Measurements from ENCODE around the gene SMIM36. TPM values are rescaled to one million over a fixed set of nuclear protein-coding genes. Genes with fewer than 3 reads are reported as not detected.
"Not testable (repeated sequence)": the region's sequence is repeated elsewhere in the genome, so short reads cannot be mapped to it uniquely, and the experiment has no call there.

The SMIM36 gene
- total RNA-seq, 2 experiments from 2014 or later, result not detected

GRCh38 chr17:55441544-55441943 is 69.7 kb downstream of the SMIM36 start:
- ATAC-seq (peak; percentile 49), DNase-seq (no peak)
- intact Hi-C loops (cut with DNase I, micrococcal nuclease), result no loop called here
- H3K9me3 Mint-ChIP-seq (ENCODE audit: low read depth), result no peaks in the 10 kb centered on the region
- H3K27ac Mint-ChIP-seq, result no peak overlapping the region
- peaks cover 12% of the 10 kb centered on the region for H3K27me3 Mint-ChIP-seq
- POLR2A ChIA-PET, result no interaction called here
- no peaks in the 10 kb centered on the region for H3K36me3 Mint-ChIP-seq (ENCODE audit: low read depth)
- H3K4me3 Mint-ChIP-seq, result no peak overlapping the region
- CTCF ChIA-PET, result interaction anchor here (0.7 to 1.5 kb wide), 2 partner anchors 9 to 10 kb away, joined by 3 to 4 read pairs; no protein-coding TSS in a partner anchor
- H3K4me1 Mint-ChIP-seq, result peaks cover 10% of the 10 kb centered on the region

GRCh38 chr17:55440391-55440790 is 70.9 kb downstream of the SMIM36 start:
- Mint-ChIP-seq H3K9me3 (ENCODE audit: low read depth) (no peaks in the 10 kb centered on the region), H3K36me3 (ENCODE audit: low read depth) (no peaks in the 10 kb centered on the region), H3K27me3 (peaks cover 15% of the 10 kb centered on the region), H3K27ac (no peak overlapping the region), H3K4me3 (no peak overlapping the region), H3K4me1 (peaks cover 17% of the 10 kb centered on the region)
- DNase-seq, result no peak
- ChIA-PET POLR2A (no interaction called here), CTCF (interaction anchor here (1.5 kb wide), 1 partner anchor 7 kb away, joined by 4 read pairs; no protein-coding TSS in a partner anchor)
- intact Hi-C loops (cut with DNase I, micrococcal nuclease), result no loop called here
- ATAC-seq, result no peak

DNA sequence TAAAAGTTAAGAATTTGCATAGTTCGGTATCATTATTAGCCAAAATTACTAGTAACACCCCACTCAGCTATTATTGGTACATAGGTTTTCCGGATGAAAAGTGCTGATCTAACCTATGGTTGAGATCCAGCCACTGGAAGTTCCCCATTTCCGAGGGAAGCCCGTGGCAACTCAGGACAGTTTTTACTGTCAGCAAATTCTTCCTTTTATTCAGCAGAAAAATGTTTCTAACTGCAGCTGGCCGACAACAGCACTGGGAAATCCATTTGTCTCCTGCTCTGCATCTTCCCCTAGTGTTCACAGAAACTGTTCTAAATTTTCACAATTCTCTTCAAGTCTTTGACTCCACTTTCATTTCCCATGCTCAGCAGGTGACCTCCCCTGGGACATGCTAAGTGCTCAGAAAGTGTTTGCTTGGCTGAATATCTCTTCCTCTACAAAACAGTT is 74.1 kb downstream of the SMIM36 start:
- CTCF ChIA-PET, result no interaction called here
- POLR2A ChIA-PET, result no interaction called here
- no peak for ATAC-seq
- no peak for DNase-seq
- Mint-ChIP-seq H3K27me3 (peaks cover 16% of the 10 kb centered on the region), H3K36me3 (ENCODE audit: low read depth) (no peaks in the 10 kb centered on the region), H3K27ac (no peak overlapping the region), H3K4me3 (no peak overlapping the region), H3K4me1 (peaks cover 43% of the 10 kb centered on the region), H3K9me3 (ENCODE audit: low read depth) (no peaks in the 10 kb centered on the region)
- intact Hi-C loops (cut with DNase I, micrococcal nuclease), result loop anchor here in 1 of 2 experiments (5.0 kb wide), 1 partner anchor 1350 kb away; no protein-coding TSS in a partner anchor

- intact Hi-C loops (cut with DNase I, micrococcal nuclease), result loop anchor here in 1 of 2 experiments (1.0 to 5.0 kb wide), 2 partner anchors 23 to 1351 kb away; no protein-coding TSS in a partner anchor
- Mint-ChIP-seq H3K4me3 (no peak overlapping the region), H3K27ac (no peak overlapping the region), H3K4me1 (peaks cover 43% of the 10 kb centered on the region), H3K9me3 (ENCODE audit: low read depth) (no peaks in the 10 kb centered on the region), H3K36me3 (ENCODE audit: low read depth) (no peaks in the 10 kb centered on the region), H3K27me3 (peaks cover 16% of the 10 kb centered on the region)
- ATAC-seq (peak; percentile 56), DNase-seq (no peak)
- CTCF ChIA-PET, result no interaction called here
- POLR2A ChIA-PET, result interaction anchor here (0.8 kb wide), 1 partner anchor 140 kb away, joined by 3 read pairs; no protein-coding TSS in a partner anchor
These were observed 74.8 kb downstream of the SMIM36 start for GRCh38 chr17:55436224-55437158.

- ChIA-PET POLR2A (no interaction called here), CTCF (no interaction called here)
- DNase-seq (no peak), ATAC-seq (no peak)
- Mint-ChIP-seq H3K9me3 (ENCODE audit: low read depth) (no peaks in the 10 kb centered on the region), H3K4me3 (no peak overlapping the region), H3K36me3 (ENCODE audit: low read depth) (no peaks in the 10 kb centered on the region), H3K27ac (no peak overlapping the region), H3K4me1 (peaks cover 43% of the 10 kb centered on the region), H3K27me3 (peaks cover 14% of the 10 kb centered on the region)
- intact Hi-C loops (cut with DNase I, micrococcal nuclease), result loop anchor here in 1 of 2 experiments (5.0 kb wide), 1 partner anchor 1352 kb away; no protein-coding TSS in a partner anchor
These were observed 75.8 kb downstream of the SMIM36 start for GRCh38 chr17:55435408-55435807.

- POLR2A ChIA-PET, result no interaction called here
- ATAC-seq, result peak; percentile 83
- peaks cover 43% of the 10 kb centered on the region for H3K4me1 Mint-ChIP-seq
- H3K36me3 Mint-ChIP-seq (ENCODE audit: low read depth), result no peaks in the 10 kb centered on the region
- no peak overlapping the region for H3K4me3 Mint-ChIP-seq
- H3K9me3 Mint-ChIP-seq (ENCODE audit: low read depth), result no peaks in the 10 kb centered on the region
- intact Hi-C loops (cut with DNase I, micrococcal nuclease), result loop anchor here in 1 of 2 experiments (5.0 kb wide), 1 partner anchor 1353 kb away; no protein-coding TSS in a partner anchor
- CTCF ChIA-PET, result interaction anchor here (0.9 kb wide), 1 partner anchor 78 kb away, joined by 3 read pairs; no protein-coding TSS in a partner anchor
- H3K27me3 Mint-ChIP-seq, result peaks cover 12% of the 10 kb centered on the region
- no peak overlapping the region for H3K27ac Mint-ChIP-seq
- DNase-seq, result peak; percentile 46
These were observed 76.5 kb downstream of the SMIM36 start for GRCh38 chr17:55434721-55435120.

- POLR2A ChIA-PET, result no interaction called here
- no peak overlapping the region for H3K27ac Mint-ChIP-seq
- intact Hi-C loops (cut with DNase I, micrococcal nuclease), result no loop called here
- ATAC-seq (no peak), DNase-seq (no peak)
- H3K4me1 Mint-ChIP-seq, result peaks cover 43% of the 10 kb centered on the region
- CTCF ChIA-PET, result interaction anchor here (0.5 to 1.8 kb wide), 5 partner anchors 7 to 1709 kb away, joined by 3 to 5 read pairs (median 3); no protein-coding TSS in a partner anchor
- H3K9me3 Mint-ChIP-seq (ENCODE audit: low read depth), result no peaks in the 10 kb centered on the region
- no peaks in the 10 kb centered on the region for H3K36me3 Mint-ChIP-seq (ENCODE audit: low read depth)
- peaks cover 14% of the 10 kb centered on the region for H3K27me3 Mint-ChIP-seq
- no peak overlapping the region for H3K4me3 Mint-ChIP-seq
These were observed 77.4 kb downstream of the SMIM36 start for GRCh38 chr17:55433629-55434422.

- POLR2A ChIA-PET, result interaction anchor here (0.6 kb wide), 1 partner anchor 195 kb away, joined by 3 read pairs; no protein-coding TSS in a partner anchor
- intact Hi-C loops (cut with DNase I, micrococcal nuclease), result no loop called here
These were observed 78.1 kb downstream of the SMIM36 start for GRCh38 chr17:55433029-55433628.

DNA sequence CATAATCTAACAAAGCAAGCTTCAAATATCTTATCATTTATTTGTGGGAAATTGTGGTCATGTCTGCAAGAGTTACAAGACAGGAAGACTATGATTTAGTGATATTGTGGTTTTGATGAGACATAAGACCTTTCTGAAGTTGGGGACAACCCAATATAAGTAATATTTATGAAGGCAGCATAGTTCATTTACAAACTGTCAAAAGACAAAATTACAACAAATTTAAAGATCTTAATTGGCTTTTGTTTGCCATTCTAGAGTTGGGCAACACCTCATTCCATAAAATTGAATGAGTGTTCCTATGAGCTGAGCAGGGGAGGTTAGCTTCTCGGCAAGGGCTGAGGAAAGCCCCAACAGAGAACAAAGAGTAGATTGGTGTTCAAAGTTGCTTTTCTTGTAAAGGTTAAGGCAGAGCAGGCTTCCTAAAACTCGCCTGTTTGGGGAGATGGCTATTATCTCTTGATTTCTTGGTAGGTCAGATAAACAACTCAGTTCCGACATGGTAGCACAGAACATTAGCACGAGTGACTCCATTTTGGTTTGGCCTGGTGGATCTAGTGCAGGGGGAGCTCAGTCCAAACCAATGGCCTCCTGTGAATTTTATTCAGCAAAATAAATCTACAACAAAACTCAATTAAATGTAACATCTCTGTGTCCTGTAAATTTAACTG is 78.8 kb downstream of the SMIM36 start:
- CTCF ChIA-PET, result interaction anchor here (1.1 to 2.0 kb wide), 4 partner anchors 9 to 82 kb away, joined by 3 to 5 read pairs (median 4); no protein-coding TSS in a partner anchor
- intact Hi-C loops (cut with DNase I, micrococcal nuclease), result no loop called here

More at GRCh38 chr17:55433029-55433628, 78.1 kb downstream of the SMIM36 start:
- Mint-ChIP-seq H3K27me3 (peaks cover 12% of the 10 kb centered on the region), H3K9me3 (ENCODE audit: low read depth) (no peaks in the 10 kb centered on the region), H3K36me3 (ENCODE audit: low read depth) (no peaks in the 10 kb centered on the region), H3K27ac (no peak overlapping the region), H3K4me1 (peaks cover 43% of the 10 kb centered on the region), H3K4me3 (no peak overlapping the region)
- DNase-seq (no peak), ATAC-seq (no peak)
- CTCF ChIA-PET, result interaction anchor here (0.7 to 2.0 kb wide), 5 partner anchors 8 to 489 kb away, joined by 3 to 5 read pairs (median 4); no protein-coding TSS in a partner anchor

GRCh38 chr17:55431914-55432313 is 79.3 kb downstream of the SMIM36 start:
- Mint-ChIP-seq H3K27me3 (peaks cover 12% of the 10 kb centered on the region), H3K4me1 (peaks cover 37% of the 10 kb centered on the region)
- CTCF ChIA-PET, result interaction anchor here (1.1 to 2.0 kb wide), 5 partner anchors 9 to 82 kb away, joined by 3 to 5 read pairs (median 4); no protein-coding TSS in a partner anchor
- intact Hi-C loops (cut with DNase I, micrococcal nuclease); POLR2A ChIA-PET; H3K9me3 Mint-ChIP-seq (ENCODE audit: low read depth); DNase-seq; H3K4me3 Mint-ChIP-seq; H3K36me3 Mint-ChIP-seq (ENCODE audit: low read depth); ATAC-seq; H3K27ac Mint-ChIP-seq: not testable (repeated sequence)

More for the DNA sequence above, 78.8 kb downstream of the SMIM36 start:
- no peaks in the 10 kb centered on the region for H3K9me3 Mint-ChIP-seq (ENCODE audit: low read depth)
- H3K27ac Mint-ChIP-seq, result peak overlapping the region; percentile 27
- H3K27me3 Mint-ChIP-seq, result peaks cover 12% of the 10 kb centered on the region
- ATAC-seq (peak; percentile 36), DNase-seq (no peak)
- no peaks in the 10 kb centered on the region for H3K36me3 Mint-ChIP-seq (ENCODE audit: low read depth)
- peaks cover 43% of the 10 kb centered on the region for H3K4me1 Mint-ChIP-seq
- no peak overlapping the region for H3K4me3 Mint-ChIP-seq
- POLR2A ChIA-PET, result interaction anchor here (0.6 kb wide), 1 partner anchor 194 kb away, joined by 3 read pairs; no protein-coding TSS in a partner anchor

Data from activated CD4-positive, alpha-beta T cell treated with anti-CD3 and anti-CD28 coated beads for 36 hours (primary cell).